H1 (cell line): ENCODE data around the gene BIN2. TPM values are rescaled to one million over a fixed set of nuclear protein-coding genes. Genes with fewer than 3 reads are reported as not detected.

Experiments used
- PHF8 ChIP-seq: fragments of 200-600 bp; sonication (generic); conservative IDR thresholded peaks from 2 replicates; pipeline ENCODE4 v1.7.1; 2012; ENCODE audit warnings: low read depth, mild to moderate bottlenecking, inconsistent platforms, low read length, moderate library complexity
- SIN3A ChIP-seq, 2 experiments: IDR thresholded peaks in 1 of 2; conservative IDR thresholded peaks in 1 of 2; 2 replicates each; pipeline ENCODE4 v1.6.1; 2011 to 2012; ENCODE audit warnings: low read length in 2 of 2, improper control_type of control experiment in 1 of 2, low read depth in 1 of 2, mild to moderate bottlenecking in 1 of 2
- polyA plus RNA-seq, 7 experiments: library from polyadenylated mRNA; depleted of rRNA in 3 of 7; stranded (reverse) in 5 of 7; unstranded in 2 of 7; fragments of >200 nt in 5 of 7; fragments of 200-250 nt in 2 of 7; gene quantifications; 1 replicate in 5 of 7; 2 replicates in 1 of 7; 4 replicates in 1 of 7; pipeline versions ENCODE4 v1.2.1 to v1.2.3, GENCODE V29; 2011 to 2013; ENCODE audit warnings: missing spikeins in 2 of 7, mixed read lengths in 2 of 7
- total RNA-seq: library from RNA; stranded (reverse); fragmentation: NEBNext Ultra II Directional; extraction: Animal tissue kit (Norgen Biotek cat#: 25700); gene quantifications from 2 replicates; pipeline ENCODE4 v1.2.1, GENCODE V29; 2021
- TF ChIP-seq, protein P1 (sequence below): IDR thresholded peaks from 2 replicates; pipeline ENCODE4 v1.6.1; 2012; ENCODE audit warnings: inconsistent platforms

Gene BIN2
- total and polyA plus RNA-seq, 2 of the 8 experiments (the other 6 are each of a cell fraction or from before 2014, with no cell fraction given) = not detected

GRCh38 chr12:51321882-51322281, 2.1 kb downstream of the BIN2 start (continued):
- TF ChIP-seq PHF8 (no peak), SIN3A (conservative IDR thresholded peaks at IDR 0.05 in 1 of 2, IDR thresholded peaks at IDR 0.05 in 1 of 2; ENCODE audit: low read depth in 1 of 2, low read length in 2 of 2) (no peak)
- TF ChIP-seq, protein P1, sequence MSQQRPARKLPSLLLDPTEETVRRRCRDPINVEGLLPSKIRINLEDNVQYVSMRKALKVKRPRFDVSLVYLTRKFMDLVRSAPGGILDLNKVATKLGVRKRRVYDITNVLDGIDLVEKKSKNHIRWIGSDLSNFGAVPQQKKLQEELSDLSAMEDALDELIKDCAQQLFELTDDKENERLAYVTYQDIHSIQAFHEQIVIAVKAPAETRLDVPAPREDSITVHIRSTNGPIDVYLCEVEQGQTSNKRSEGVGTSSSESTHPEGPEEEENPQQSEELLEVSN = no peak
- TF ChIP-seq, all 59 proteins: peak for 0
